VCaP (cell line): Measurements from ENCODE around the gene TAPT1.

Experiments used
- H3K27ac ChIP-seq: fragments of 450-650 bp; 2 replicates; pipeline ENCODE4 v1.5.1; 2017
- TF ChIP-seq, protein P1 (sequence below): fragments of 450-650 bp; conservative IDR thresholded peaks from 2 replicates; pipeline ENCODE4 v1.5.1; 2017; ENCODE audit warnings: mild to moderate bottlenecking, moderate library complexity

TAPT1 gene

DNA sequence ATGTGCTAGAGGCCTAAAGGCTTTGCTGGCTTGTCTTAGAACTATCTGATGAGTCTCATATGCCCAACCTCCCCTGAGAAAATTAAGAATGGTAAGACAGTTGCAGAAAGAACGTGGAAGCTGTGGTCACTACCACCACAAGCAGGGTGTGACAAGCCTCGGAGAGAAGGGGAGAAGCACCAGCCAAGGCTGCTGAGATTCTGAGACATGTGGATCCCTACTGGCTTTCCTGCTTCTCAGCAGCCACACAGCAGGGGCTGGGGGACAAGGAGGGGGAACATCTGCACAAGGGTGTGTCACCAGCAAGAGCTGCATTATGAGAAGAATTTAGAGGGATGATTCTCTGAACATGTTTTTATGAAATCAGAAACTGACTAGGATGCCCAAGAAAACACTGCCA lies 19.4 kb downstream of the TAPT1 start:
- no peak overlapping the region for H3K27ac ChIP-seq
- TF ChIP-seq, protein P1, sequence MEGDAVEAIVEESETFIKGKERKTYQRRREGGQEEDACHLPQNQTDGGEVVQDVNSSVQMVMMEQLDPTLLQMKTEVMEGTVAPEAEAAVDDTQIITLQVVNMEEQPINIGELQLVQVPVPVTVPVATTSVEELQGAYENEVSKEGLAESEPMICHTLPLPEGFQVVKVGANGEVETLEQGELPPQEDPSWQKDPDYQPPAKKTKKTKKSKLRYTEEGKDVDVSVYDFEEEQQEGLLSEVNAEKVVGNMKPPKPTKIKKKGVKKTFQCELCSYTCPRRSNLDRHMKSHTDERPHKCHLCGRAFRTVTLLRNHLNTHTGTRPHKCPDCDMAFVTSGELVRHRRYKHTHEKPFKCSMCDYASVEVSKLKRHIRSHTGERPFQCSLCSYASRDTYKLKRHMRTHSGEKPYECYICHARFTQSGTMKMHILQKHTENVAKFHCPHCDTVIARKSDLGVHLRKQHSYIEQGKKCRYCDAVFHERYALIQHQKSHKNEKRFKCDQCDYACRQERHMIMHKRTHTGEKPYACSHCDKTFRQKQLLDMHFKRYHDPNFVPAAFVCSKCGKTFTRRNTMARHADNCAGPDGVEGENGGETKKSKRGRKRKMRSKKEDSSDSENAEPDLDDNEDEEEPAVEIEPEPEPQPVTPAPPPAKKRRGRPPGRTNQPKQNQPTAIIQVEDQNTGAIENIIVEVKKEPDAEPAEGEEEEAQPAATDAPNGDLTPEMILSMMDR = no peak

DNA sequence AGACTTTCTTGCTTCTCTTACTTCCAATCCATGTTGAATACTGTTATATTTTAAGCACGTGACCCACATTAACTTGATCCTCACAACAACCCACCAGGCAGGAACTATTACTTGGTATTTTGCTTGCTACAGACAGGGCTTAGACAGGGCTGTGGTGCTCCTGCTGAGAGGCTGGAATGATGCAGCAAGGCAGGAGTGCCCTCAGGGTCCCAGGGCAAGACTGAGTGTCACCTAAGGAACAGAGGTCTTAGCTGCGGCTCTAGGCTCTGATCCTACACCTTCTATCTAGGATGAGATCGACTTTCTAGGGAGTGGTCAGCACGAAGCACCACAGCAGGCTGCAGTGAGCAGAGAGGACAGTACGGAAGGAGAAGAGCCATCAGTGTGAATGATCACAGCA lies 20.0 kb downstream of the TAPT1 start:
- no peak overlapping the region for H3K27ac ChIP-seq
- TF ChIP-seq, protein P1 = no peak

DNA sequence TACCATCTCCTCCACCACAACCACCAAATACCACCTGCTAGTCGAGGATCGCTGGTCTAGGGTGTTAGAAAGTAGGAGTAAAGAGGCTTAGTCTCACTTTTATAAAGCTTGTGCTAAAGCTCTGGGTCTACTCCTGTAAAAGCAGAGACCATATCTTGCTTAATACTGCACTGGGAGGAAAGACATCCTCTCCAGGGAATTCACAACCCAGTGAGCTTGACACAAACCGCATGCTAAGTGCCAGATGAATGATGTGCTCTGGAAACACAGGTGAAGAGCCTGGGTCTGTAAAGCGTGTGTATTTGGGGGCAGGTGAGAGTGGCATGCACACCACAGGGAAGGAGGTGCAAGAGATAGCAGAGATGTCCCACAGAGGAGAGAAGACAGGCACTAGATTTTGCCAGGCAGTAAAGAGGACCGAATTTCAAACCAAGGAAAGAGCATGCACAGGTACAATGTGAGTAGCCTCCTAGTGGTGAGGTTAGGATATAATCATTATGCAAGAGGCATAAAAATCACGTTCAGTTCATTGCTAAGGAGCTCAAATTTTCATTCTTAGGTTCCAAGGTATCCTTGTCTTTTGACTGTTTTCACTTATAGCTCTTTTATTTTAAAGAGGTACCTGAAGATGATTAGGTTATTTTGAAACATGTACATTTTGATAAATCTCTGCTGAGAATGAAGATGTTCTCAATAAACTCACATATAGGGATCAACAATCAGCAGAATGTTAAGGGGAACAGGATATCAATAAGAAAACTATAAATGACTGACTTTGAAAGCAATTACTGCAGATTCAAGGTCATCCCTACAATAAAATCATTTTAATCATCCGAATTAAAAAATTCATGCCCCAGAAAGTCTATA lies 20.7 kb downstream of the TAPT1 start:
- TF ChIP-seq, protein P1 = peak; percentile 82
- H3K27ac ChIP-seq = no peak overlapping the region

DNA sequence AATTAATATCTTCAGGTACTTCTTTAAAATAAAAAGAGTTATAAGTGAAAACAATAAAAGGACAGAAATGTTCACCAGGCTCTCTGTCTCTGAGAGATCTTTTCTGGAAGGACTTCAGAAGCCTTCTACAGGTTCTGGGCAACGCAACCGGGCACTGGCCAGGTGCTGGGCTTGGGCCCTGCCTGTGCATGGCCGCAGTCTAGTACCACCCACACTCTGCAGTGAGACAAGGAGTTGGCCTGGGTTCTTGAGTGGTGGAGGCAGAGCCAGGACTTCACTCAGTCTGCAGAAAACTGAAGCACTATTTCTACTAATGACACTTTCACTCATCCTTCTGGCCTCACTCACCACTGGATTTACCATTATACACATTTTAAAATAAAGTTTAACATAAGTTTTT lies 21.8 kb downstream of the TAPT1 start:
- TF ChIP-seq, protein P1 = no peak
- H3K27ac ChIP-seq = no peak overlapping the region

DNA sequence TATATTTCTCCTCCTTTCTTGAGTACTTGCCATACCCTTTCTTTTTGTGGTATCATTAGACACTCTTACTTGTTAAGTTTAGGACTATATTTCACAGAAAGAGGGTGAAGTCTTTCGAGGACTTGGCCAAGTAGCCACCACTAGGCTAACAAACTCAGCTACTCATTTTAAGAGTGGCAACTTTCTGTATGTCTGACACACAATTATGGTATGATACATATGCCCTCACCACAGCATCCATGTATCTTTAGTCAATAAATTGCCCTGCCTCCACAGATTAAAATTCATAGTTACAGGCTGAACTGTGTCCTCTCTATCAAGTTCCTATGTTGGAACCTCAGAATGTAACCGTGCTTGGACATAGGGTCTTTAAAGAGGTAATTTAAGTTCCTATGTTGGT lies 23.2 kb downstream of the TAPT1 start:
- TF ChIP-seq, protein P1 = no peak
- H3K27ac ChIP-seq = no peak overlapping the region

DNA sequence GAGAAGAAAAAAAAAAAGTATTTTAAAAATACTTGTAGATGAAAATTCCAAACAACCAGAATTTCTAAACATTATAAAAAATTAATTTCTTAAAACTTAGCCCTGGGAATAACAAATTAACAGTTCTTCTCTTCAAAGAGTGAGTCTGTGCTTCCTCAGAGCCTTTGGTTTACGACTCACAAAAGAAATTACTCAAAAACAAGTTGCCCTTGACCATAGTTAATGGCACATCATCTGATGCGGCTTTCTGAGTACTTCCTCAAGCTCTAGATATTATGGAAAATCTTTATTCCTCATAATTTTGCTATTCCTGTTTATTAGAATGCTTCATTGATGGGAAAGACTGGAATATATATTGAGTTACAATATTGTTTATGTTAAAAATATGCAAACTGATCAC lies 23.7 kb downstream of the TAPT1 start:
- H3K27ac ChIP-seq = no peak overlapping the region
- TF ChIP-seq, protein P1 = no peak

DNA sequence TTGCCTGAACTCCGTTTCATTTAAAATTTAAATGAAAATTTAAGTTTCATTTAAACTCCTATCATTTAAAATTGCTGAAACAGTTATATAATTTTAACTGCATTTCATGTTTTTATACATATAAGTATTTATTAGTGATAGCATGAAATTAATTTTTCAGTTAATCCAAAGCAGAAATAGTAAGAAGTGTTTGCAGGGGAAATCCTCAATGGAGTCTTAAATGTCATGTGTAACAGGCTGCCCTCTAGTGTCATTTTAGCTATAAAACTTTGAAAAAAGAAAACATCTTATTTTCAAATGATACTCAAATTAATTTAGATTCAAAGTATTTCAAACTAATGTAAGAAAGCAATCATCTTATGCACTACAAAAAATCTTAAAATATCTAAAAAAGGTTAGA lies 27.2 kb downstream of the TAPT1 start:
- TF ChIP-seq, protein P1 = peak; percentile 70
- no peak overlapping the region for H3K27ac ChIP-seq
